ENCODE results near the gene ABCF2.

DNA sequence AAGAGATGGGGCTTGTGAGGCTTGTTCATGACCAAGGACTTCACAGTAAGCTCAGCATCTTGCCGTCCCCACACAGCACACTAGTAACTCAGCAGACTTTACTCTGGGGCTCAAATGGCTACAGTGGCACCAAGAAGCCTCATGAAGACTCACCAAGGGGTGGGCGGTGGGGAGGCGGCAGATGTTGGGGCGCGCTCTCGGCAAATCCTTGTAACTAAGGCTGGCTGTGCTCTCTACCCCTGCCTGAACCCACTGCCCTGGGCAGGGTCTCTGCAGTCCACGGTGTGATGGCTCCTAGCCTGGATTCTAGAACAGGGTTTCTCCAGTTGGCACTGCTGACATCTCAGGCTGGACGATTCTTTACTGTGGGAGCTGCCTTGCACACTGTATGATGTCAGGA lies 33.9 kb upstream of the ABCF2 start:
- TF ChIP-seq, protein P1, sequence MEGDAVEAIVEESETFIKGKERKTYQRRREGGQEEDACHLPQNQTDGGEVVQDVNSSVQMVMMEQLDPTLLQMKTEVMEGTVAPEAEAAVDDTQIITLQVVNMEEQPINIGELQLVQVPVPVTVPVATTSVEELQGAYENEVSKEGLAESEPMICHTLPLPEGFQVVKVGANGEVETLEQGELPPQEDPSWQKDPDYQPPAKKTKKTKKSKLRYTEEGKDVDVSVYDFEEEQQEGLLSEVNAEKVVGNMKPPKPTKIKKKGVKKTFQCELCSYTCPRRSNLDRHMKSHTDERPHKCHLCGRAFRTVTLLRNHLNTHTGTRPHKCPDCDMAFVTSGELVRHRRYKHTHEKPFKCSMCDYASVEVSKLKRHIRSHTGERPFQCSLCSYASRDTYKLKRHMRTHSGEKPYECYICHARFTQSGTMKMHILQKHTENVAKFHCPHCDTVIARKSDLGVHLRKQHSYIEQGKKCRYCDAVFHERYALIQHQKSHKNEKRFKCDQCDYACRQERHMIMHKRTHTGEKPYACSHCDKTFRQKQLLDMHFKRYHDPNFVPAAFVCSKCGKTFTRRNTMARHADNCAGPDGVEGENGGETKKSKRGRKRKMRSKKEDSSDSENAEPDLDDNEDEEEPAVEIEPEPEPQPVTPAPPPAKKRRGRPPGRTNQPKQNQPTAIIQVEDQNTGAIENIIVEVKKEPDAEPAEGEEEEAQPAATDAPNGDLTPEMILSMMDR (conservative IDR thresholded peaks at IDR 0.05): no peak
- TF ChIP-seq EZH2 (IDR thresholded peaks at IDR 0.05; ENCODE audit: low read depth): no peak
